Common myeloid progenitor, CD34-positive (primary cell): ENCODE data around the gene MAGI2.
A peak's percentile ranks its signal among the peaks of the same experiment; 100 is the strongest.

Experiments
- CTCF ChIA-PET: fragments of 350-600 bp; sonication (Branson Sonifier 250); formaldehyde crosslinking; loops from one replicate; lab custom pipeline; 2021; ENCODE audit warnings: antibody characterized with exemption; lab: Charles Lee
- POLR2A ChIA-PET: fragments of 350-600 bp; sonication (Branson Sonifier 250); formaldehyde crosslinking; loops from one replicate; lab custom pipeline; 2021; ENCODE audit warnings: antibody characterized with exemption; lab: Charles Lee
- DNase-seq, 3 donors: peaks; one replicate each; pipeline versions ENCODE4 v3.0.0 to v3.0.0-alpha.2; 2013
- H3K27ac ChIP-seq, 2 experiments: 1 replicate in 1 of 2; 2 replicates in 1 of 2; pipeline ENCODE4 v1.7.0; 2013; ENCODE audit warnings: inconsistent platforms in 2 of 2, low read length in 2 of 2, mild to moderate bottlenecking in 2 of 2, low read depth in 1 of 2, moderate library complexity in 1 of 2; ENCODE audit not compliant: severe bottlenecking in 2 of 2, insufficient read depth in 1 of 2, poor library complexity in 1 of 2
- H3K27me3 ChIP-seq, 5 experiments: replicated peaks in 2 of 5; 1 replicate in 3 of 5; 2 replicates in 2 of 5; pipeline versions ENCODE4 v1.6.1 to v1.7.0; 2013; ENCODE audit warnings: low read length in 4 of 5, mild to moderate bottlenecking in 2 of 5, moderate library complexity in 2 of 5, inconsistent platforms in 1 of 5; ENCODE audit not compliant: insufficient read depth in 5 of 5, control insufficient read depth in 4 of 5
- H3K36me3 ChIP-seq, 4 experiments: 1 replicate in 2 of 4; 2 replicates in 2 of 4; pipeline versions ENCODE4 v1.6.1 to v1.7.0; 2013; ENCODE audit warnings: low read length in 3 of 4, control low read depth in 1 of 4, mild to moderate bottlenecking in 1 of 4; ENCODE audit not compliant: control insufficient read depth in 4 of 4, insufficient read depth in 4 of 4
- H3K4me1 ChIP-seq, 4 experiments: 1 replicate in 3 of 4; 2 replicates in 1 of 4; pipeline versions ENCODE4 v1.6.1 to v1.7.1; 2013; ENCODE audit warnings: low read length in 3 of 4, mild to moderate bottlenecking in 3 of 4, control low read depth in 1 of 4, inconsistent platforms in 1 of 4, moderate library complexity in 1 of 4; ENCODE audit not compliant: control insufficient read depth in 4 of 4, insufficient read depth in 4 of 4; ENCODE audit errors: control extremely low read depth in 1 of 4
- H3K4me3 ChIP-seq, 7 experiments: 1 replicate in 4 of 7; 2 replicates in 3 of 7; pipeline versions ENCODE4 v1.5.1 to v1.7.0; 2013; ENCODE audit warnings: mild to moderate bottlenecking in 7 of 7, low read length in 6 of 7, moderate library complexity in 6 of 7, inconsistent platforms in 2 of 7, low read depth in 2 of 7, control low read depth in 1 of 7; ENCODE audit not compliant: insufficient read depth in 4 of 7, control insufficient read depth in 1 of 7; ENCODE audit errors: extremely low read depth in 1 of 7
- H3K9me3 ChIP-seq, 5 experiments: 1 replicate in 4 of 5; 2 replicates in 1 of 5; pipeline versions ENCODE4 v1.6.1 to v1.7.1; 2013; ENCODE audit warnings: low read length in 4 of 5, mild to moderate bottlenecking in 2 of 5, inconsistent platforms in 1 of 5, low read depth in 1 of 5, moderate library complexity in 1 of 5; ENCODE audit not compliant: control insufficient read depth in 4 of 5, insufficient read depth in 2 of 5; ENCODE audit errors: control extremely low read depth in 1 of 5
- WGBS: methylation state at CpG from one replicate; pipeline ENCODE4 v1.1.5; 2013; ENCODE audit not compliant: insufficient coverage; 5-methylcytosine and 5-hydroxymethylcytosine counted together

MAGI2 gene

DNA sequence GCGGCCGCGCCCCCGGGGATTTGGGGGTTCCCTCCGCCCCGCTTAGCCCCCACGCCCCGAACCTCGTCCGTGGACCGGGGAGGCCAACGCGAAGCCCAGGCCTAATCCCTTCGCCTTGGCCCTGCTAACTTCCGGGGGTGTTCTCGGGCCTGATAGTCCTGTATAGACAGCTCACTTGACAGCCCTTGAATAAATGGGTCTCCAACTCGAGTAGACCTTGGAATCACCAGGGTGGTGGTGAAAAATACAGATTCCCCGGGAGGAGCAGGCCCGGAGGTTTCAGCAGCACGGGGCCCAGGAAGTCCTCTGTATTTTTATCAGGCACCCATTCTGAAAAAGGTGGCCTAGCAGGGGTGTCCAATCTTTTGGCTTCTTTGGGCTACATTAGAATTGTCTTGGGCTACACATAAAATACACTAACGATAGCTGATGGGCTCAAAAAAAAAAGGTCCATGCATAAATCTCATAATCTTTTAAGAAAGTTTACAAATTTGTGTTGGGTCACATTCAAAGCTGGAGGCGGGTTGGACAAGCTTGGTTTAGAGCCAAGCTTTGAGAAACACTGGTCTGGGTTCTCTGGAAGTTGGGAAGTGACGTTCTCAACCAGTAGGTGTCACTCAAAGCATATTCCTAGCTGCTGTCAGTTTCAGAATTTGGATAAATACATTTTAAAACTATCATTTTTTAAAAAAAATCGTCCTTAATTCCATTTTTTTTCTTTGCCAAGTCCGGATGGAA is 1433.2 kb downstream of the MAGI2 start:
- H3K27me3 ChIP-seq = peaks cover 0 to 14% (median 3%) of the 10 kb centered on the region in 5 experiments
- POLR2A ChIA-PET = interaction anchor here (0.6 kb wide), 1 partner anchor 32 kb away, joined by 3 read pairs; no protein-coding TSS in a partner anchor
- peak overlapping the region in 5 of 7 experiments; percentile 40 to 85 (median 71) for H3K4me3 ChIP-seq
- no peaks in the 10 kb centered on the region for H3K36me3 ChIP-seq
- H3K27ac ChIP-seq = peak overlapping the region in 1 of 2 experiments; percentile 59
- under 1% methylated on average over 14 of the region's 25 CpGs for WGBS
- peaks cover 3 to 15% (median 9%) of the 10 kb centered on the region in 4 experiments for H3K4me1 ChIP-seq
- peak; percentile 78 to 79 (median 78) for DNase-seq
- CTCF ChIA-PET = interaction anchor here (1.0 to 3.9 kb wide), 6 partner anchors 8 to 368 kb away, joined by 3 to 26 read pairs (median 4); no protein-coding TSS in a partner anchor
- H3K9me3 ChIP-seq = no peaks in the 10 kb centered on the region

DNA sequence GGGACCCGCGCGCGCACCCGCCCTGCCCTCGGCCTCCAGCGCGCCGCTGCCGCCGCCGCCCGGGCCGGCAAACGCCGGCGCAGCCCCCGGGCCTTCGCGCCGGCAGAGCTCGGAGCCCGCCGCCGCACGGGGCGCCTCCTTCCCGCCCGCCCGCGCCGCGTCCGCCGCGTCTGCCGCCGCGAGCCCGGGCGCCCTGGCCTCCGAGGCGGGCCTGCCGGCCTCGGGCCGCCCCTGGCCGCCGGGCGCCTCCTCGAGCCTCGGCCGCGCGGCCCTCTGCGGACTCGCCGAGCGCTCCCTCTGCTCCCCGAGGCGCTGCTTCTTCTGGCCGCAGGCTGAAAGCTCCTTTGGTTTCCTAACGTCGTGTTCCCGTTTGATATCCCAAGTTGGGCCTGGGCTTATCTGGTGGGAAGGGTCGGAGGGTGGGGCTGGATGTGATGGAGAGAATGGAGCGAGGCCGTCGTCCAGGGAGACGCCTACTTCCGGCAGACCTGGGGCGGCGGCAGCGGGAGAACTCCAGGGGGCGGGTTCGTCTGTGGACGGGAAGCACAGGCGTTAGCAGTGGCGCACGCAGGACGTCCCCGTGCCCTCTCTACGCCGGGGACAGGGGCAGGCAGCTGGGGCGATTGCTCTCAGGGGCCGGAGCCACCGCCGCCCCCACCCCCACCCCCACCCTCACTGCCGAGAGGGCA is 1433.9 kb downstream of the MAGI2 start:
- peaks cover 3 to 15% (median 9%) of the 10 kb centered on the region in 4 experiments for H3K4me1 ChIP-seq
- H3K27me3 ChIP-seq = peaks cover 0 to 12% (median 3%) of the 10 kb centered on the region in 5 experiments
- H3K9me3 ChIP-seq = no peaks in the 10 kb centered on the region
- ChIA-PET POLR2A (no interaction called here), CTCF (interaction anchor here (1.0 to 3.9 kb wide), 6 partner anchors 9 to 26 kb away, joined by 3 to 26 read pairs (median 4); no protein-coding TSS in a partner anchor)
- peak overlapping the region; percentile 53 to 85 (median 63) for H3K4me3 ChIP-seq
- WGBS = 0% methylated on average over 79 of the region's 88 CpGs
- H3K36me3 ChIP-seq = no peaks in the 10 kb centered on the region
- H3K27ac ChIP-seq = peak overlapping the region in 1 of 2 experiments; percentile 59
- DNase-seq = peak; percentile 72 to 80 (median 75)

DNA sequence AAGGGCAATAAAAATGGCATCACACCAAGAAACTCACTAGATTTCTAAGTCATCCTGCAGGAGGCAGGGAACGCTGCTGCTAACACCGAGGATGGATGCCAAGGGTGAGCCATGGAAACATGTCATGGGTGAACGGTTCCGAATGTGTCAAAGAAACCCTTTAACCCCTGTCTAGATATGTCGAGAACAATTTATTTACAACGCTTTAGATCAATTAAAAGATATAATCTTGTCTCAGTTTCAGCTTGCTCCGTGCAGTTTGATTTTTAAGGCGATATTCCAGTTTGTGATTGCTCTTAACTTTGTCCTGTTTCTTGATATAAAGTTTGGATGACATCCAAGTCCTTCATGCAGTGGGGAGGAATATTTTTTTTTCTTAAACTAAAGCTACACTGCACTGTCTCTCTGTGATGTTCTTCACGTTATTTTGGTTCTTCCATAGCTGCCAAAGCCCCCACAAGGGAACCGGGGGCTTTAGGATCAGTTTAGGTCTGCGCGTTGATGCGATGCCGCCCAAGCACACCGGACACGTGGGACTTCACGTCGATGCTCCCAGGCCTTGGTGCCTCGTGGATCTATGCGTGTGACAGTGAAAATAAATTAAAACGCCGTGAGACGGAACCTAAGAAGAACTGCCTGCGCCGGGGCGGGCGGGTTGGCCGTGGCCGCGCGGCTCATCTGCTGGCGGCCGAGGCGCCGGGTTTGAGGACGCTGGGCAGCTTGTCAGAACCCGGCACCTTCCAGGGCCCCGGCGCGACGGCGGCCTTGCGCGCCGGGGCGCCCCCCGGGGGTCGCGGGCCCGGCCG is 1434.6 kb downstream of the MAGI2 start:
- 13% methylated on average over 47 of the region's 51 CpGs for WGBS
- DNase-seq = peak; percentile 38 to 68 (median 57)
- no peak overlapping the region for H3K27ac ChIP-seq
- H3K36me3 ChIP-seq = no peaks in the 10 kb centered on the region
- H3K4me3 ChIP-seq = peak overlapping the region; percentile 13 to 85 (median 39)
- CTCF ChIA-PET = interaction anchor here (1.1 to 3.9 kb wide), 4 partner anchors 18 to 26 kb away, joined by 3 to 26 read pairs (median 6); no protein-coding TSS in a partner anchor
- H3K27me3 ChIP-seq = peaks cover 0 to 10% (median 3%) of the 10 kb centered on the region in 5 experiments
- peaks cover 3 to 15% (median 9%) of the 10 kb centered on the region in 4 experiments for H3K4me1 ChIP-seq
- H3K9me3 ChIP-seq = no peaks in the 10 kb centered on the region
- POLR2A ChIA-PET = no interaction called here

DNA sequence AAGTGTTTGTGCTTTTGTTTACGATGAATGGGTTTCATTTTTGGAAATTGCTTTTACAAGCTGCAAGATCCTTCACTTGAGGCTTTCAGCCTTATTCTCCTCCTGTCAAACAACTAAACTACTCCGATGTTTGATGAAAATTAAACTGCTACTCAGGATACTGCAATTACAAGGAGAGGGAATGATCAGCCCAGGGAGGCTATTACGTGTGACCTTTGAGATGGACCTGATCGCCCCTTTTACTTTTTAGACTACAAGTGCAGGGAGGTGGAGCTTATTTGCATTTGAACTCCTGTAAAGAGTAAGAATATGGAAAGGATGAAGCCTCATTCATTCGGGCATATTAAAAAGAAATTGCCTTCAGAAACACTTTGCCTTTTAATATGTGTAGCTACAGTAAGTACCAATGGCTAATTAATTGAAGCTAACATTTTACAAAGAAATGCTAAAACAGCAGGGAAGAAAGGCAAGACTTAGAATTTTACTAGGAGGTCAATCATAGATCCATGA is 1435.8 kb downstream of the MAGI2 start:
- CTCF ChIA-PET = interaction anchor here (1.0 to 1.1 kb wide), 3 partner anchors 14 to 24 kb away, joined by 3 read pairs; no protein-coding TSS in a partner anchor
- H3K9me3 ChIP-seq = no peaks in the 10 kb centered on the region
- no peak overlapping the region for H3K27ac ChIP-seq
- 100% methylated on average over 3 of the region's 5 CpGs for WGBS
- no peak for DNase-seq
- no peak overlapping the region for H3K4me3 ChIP-seq
- H3K27me3 ChIP-seq = peaks cover 0 to 10% (median 3%) of the 10 kb centered on the region in 5 experiments
- peaks cover 3 to 15% (median 9%) of the 10 kb centered on the region in 4 experiments for H3K4me1 ChIP-seq
- H3K36me3 ChIP-seq = no peaks in the 10 kb centered on the region
- POLR2A ChIA-PET = no interaction called here

DNA sequence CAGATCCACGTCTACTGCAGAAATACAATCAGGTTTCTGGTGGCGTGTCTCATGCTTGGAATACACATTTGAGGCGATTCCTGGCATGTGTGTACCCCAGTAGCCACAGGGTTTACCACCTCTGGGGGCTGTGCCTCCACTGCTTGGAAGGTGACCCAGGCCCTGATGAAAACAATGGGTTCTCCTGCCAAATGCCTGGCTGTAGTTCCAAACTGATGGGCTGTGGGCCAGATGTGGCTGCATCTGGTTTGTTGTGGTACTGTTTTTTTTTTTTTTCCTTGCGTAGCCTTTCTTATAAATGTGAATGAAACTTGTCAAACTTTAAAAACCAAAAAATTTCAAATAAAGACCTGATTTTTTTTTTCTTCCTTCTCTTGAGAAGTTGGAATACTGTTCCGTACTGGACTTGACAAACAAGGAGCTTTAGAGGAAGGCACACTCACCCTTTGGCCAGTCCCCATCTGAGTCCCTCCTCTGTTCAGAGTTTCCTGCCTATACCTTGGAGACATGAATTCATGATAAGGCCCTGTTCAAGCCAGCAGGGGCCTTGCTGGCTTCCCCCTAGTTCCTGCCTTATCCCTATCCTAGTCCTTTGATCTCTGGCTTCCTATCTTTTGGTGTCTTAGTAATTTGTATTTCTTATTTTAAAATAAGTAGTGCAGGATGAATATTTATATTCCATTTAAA is 1437.8 kb downstream of the MAGI2 start:
- DNase-seq = no peak
- Histone ChIP-seq H3K36me3 (no peaks in the 10 kb centered on the region), H3K4me1 (peaks cover 3 to 15% (median 9%) of the 10 kb centered on the region in 4 experiments), H3K9me3 (no peaks in the 10 kb centered on the region), H3K4me3 (no peak overlapping the region), H3K27ac (no peak overlapping the region), H3K27me3 (peaks cover 0 to 10% (median 3%) of the 10 kb centered on the region in 5 experiments)
- ChIA-PET POLR2A (no interaction called here), CTCF (no interaction called here)
- 97% methylated on average over 3 of the region's 5 CpGs for WGBS

DNA sequence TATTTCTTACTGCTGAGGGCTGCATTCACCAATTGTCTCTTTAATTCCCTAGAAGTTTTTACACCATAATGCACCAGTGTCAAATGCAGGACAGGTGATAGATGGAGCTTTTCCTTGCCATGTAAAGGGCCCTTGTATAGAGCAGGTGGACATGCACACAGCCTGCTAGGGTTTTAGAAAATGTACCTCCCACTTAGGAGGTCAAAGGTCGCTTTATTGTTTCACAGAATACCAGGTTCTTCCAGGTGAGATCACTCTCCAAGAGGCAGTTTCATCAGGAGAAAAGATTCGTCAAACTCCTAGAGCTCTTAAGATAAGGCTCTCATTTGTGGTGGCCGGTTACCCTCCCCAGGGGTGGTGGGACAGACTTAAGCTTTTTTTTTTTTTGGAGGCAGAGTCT is 1439.1 kb downstream of the MAGI2 start:
- Histone ChIP-seq H3K4me3 (no peak overlapping the region), H3K4me1 (peaks cover 0 to 8% (median 5%) of the 10 kb centered on the region in 4 experiments), H3K9me3 (no peaks in the 10 kb centered on the region), H3K27ac (no peak overlapping the region), H3K36me3 (no peaks in the 10 kb centered on the region), H3K27me3 (peaks cover 0 to 10% (median 3%) of the 10 kb centered on the region in 5 experiments)
- ChIA-PET POLR2A (no interaction called here), CTCF (interaction anchor here (1.1 kb wide), 1 partner anchor 26 kb away, joined by 3 read pairs; no protein-coding TSS in a partner anchor)
- DNase-seq = no peak
- 96% methylated on average over 3 of the region's 3 CpGs for WGBS
